GM21528 (cell line): ENCODE results near the gene AGTR1.
"Not testable (repeated sequence)": the region's sequence is repeated elsewhere in the genome, so short reads cannot be mapped to it uniquely, and the experiment has no call there.

Source experiments
- ATAC-seq: cut with Tn5 transposase; IDR thresholded peaks from one replicate; pipeline ENCODE4 v1.9.1; 2021; ENCODE audit warnings: mild to moderate bottlenecking, moderate library complexity; ENCODE audit not compliant: unreplicated experiment, low FRiP score

AGTR1 gene

DNA sequence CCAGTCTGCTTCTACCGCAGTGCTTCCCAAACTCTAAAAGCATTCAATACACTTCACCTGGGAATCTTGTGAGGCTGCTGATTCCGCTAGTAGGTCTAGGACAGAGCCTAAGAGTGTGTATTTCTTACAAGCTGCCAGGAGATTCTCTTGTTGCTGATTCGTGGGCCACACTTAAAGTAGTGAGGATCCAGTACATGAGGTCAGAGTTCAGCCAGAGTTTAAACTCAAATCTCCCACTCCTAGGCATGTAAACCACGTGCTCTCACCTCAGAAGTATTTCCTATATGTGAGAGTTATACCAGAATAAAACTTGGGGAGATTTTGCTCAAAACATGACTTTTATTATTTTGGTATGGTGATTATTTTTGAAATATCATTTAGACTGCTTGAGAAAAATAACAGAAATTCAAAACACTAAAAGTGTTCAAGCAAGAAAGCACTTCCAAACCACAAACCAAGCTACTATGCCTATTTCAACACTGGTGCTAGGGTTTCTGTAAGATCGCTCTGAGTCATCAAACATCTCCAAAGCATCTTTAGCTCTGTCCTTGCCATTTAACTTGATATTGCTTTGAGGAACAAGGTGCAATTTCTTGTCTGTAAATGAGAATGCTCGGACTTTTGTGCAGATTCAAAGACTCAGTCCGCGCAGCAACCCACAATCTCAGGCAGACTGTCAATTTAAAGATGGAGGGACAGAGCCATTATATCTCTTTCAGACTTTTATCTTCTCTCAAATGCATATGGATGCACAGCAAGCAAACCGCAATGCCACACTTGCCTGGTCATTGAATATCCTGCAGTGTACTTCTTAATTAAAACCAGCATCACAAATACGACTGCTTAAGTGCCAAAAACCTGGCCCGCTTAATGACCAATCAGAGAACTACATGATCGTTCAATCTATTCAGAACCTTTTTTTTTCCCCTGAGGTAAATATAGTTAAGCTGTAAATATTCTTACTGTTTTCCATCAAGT, 59.8 kb downstream of the AGTR1 start:
- ATAC-seq, result no peak

- no peak for ATAC-seq
Measured at GRCh38 chr3:148758303-148758884, 60.7 kb downstream of the AGTR1 start.

DNA sequence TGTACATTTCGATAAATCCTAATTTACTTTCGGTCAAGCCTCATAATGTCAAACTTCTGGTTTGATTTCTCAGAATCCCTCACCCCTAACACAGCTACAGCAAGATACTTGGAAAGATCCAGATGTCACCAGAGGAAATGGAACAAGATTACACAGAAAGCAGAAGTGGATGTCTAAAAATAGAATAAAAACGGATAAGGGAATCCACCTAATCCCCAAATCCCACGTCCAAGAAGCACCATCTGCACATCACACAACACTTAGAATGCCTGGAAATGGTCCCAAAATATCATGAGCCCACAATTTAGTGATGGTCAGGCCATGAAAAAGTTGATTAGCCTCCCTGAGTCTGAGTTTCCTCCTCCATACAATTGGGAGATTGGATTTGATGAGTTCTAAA, 61.7 kb downstream of the AGTR1 start:
- ATAC-seq, result no peak

DNA sequence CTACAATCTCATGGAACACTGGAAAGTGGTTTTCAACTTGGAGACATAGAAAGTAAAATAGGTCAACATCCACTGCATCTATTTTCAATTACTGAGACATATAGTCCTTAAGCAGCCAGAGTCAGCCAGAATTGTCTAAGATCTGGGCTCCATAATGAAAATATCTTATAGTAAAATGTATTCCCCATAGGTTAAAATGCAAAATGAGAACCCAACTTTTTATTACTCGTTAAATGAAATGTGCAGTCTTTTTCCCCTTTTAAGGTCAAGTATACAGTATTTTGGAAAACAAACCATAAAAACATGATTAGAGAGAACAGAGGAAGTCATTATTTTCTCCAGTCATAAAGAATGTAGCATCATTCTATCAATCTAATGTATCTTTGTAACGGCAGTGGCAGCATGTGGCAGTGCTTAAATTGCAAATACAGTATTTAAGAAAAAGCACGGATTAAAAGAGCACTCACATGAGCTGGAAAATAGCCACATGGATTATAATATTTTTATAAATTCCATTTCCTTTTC, 65.5 kb downstream of the AGTR1 start:
- ATAC-seq, result no peak

GRCh38 chr3:148763986-148764935, 66.6 kb downstream of the AGTR1 start:
- ATAC-seq, result no peak

- ATAC-seq, result no peak
Measured at GRCh38 chr3:148772361-148772760, 74.7 kb downstream of the AGTR1 start.

- no peak for ATAC-seq
Measured at GRCh38 chr3:148772835-148773234, 75.1 kb downstream of the AGTR1 start.

GRCh38 chr3:148773805-148774204, 76.1 kb downstream of the AGTR1 start:
- ATAC-seq, result no peak

DNA sequence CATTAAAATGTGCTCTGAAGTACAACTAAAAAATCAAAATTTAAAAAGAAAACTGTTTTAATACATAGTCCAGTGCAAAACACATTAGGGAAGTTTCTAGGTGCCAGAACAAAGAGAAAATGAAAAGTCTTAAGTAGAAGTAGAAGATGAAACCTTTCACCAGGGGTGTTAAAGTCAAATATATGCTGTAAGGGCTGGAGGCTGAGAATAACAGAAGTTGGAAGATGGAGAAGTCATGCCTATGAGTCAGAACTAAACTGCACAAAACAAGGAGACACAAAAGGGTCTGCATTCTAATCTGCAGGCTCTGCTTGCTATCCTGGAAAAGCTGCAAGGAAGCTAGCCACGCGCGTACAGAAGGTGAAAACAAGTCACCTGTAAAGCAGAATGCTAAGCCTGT, 81.2 kb downstream of the AGTR1 start:
- no peak for ATAC-seq

DNA sequence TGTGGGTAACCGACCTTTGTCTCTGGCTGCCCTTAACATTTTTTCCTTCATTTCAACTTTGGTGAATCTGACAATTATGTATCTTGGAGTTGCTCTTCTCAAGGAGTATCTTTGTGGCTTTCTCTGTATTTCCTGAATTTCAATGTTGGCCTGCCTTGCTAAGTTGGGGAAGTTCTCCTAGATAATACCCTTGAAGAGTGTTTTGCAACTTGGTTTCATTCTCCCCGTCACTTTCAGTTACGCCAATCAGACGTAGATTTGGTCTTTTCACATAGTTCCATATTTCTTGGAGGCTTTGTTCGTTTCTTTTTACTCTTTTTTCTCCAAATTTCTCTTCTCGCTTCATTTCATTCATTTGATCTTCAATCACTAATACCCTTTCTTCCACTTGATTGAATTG, 87.3 kb downstream of the AGTR1 start:
- ATAC-seq, result not testable (repeated sequence)

- not testable (repeated sequence) for ATAC-seq
Measured at GRCh38 chr3:148786159-148786558, 88.5 kb downstream of the AGTR1 start.

- ATAC-seq, result no peak
Measured at GRCh38 chr3:148789146-148789545, 91.4 kb downstream of the AGTR1 start.

DNA sequence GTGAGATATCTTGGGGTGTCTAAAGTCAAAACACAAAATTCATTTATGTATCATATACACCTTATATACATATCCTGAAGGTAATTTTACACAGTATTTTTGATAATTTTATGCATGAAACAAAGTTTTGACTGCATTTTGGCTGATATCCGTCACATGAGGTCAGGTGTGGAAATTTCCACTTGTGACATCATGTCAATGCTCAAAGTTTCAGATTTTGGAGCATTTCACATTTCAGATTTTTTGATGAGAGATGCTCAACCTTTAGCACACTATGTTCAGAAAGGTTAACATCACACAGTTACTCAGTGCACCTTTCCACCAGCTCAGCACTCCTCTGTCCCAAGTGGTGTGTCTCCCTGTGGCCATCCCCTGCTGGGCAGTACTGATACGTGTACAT, 92.2 kb downstream of the AGTR1 start:
- no peak for ATAC-seq

GRCh38 chr3:148790370-148790769, 92.7 kb downstream of the AGTR1 start:
- no peak for ATAC-seq

GRCh38 chr3:148790851-148791735, 93.4 kb downstream of the AGTR1 start:
- no peak for ATAC-seq

DNA sequence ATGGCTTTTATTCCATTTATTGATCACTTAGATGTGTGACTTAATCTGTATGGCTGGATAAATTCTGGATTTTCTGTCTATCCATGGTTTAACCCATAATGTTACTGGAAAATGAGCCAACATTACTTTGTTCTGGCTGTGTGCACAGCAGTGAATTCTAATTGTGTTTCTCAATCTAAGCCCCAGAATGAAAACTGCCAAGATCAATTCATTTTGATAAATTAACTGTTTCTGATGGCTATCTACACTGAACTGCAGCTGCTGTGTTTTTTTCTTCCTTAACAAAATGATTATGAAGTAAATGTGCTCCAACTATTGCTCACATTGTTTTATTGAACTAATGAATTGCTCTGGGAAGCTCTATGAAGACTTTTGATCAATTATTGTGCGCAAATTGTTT, 94.2 kb downstream of the AGTR1 start:
- no peak for ATAC-seq

DNA sequence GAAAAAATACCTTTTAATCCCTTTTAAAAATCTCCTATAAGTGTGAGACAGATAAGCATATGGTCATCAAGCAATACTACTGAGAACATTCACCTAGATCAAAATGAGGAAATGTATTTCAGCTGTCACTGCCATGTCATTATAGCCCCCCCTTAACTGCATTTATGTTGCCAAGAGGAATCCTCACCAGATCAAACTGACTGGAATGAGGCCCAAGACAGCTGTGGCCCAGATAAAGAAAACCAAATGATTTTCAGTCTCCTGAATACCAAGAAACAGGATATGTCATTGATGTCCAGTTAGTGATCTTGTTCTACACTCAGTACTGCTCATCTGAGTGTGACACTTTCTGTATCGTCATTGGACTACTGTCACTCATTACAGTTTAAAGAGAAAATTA, 94.8 kb downstream of the AGTR1 start:
- ATAC-seq, result no peak
